CD8-positive, alpha-beta memory T cell (primary cell): ENCODE measurements around the gene CAMK2B. TPM values are rescaled to one million over a fixed set of nuclear protein-coding genes. Genes with fewer than 3 reads are reported as not detected.

ENCODE experiments used
- CTCF ChIA-PET: fragments of 350-600 bp; sonication (Branson Sonifier 250); formaldehyde crosslinking; loops from one replicate; lab custom pipeline; 2021; ENCODE audit warnings: antibody characterized with exemption; lab: Charles Lee
- POLR2A ChIA-PET: fragments of 350-600 bp; sonication (Branson Sonifier 250); formaldehyde crosslinking; loops from one replicate; lab custom pipeline; 2021; ENCODE audit warnings: antibody characterized with exemption; lab: Charles Lee
- DNase-seq, 5 donors: peaks; one replicate each; pipeline versions ENCODE4 v3.0.0 to v3.0.0-alpha.2; 2020 to 2022; ENCODE audit warnings: mixed read lengths in 1 of 5
- H3K27ac ChIP-seq: one replicate; pipeline ENCODE4 v1.7.0; 2013; ENCODE audit warnings: low read depth, mild to moderate bottlenecking, low read length, moderate library complexity
- H3K27me3 ChIP-seq: 2 replicates; pipeline ENCODE4 v1.7.0; 2013; ENCODE audit warnings: low read length, mild to moderate bottlenecking; ENCODE audit not compliant: insufficient read depth, poor library complexity, severe bottlenecking
- H3K36me3 ChIP-seq: 2 replicates; pipeline ENCODE4 v1.7.0; 2013; ENCODE audit warnings: mild to moderate bottlenecking, low read length, moderate library complexity; ENCODE audit not compliant: insufficient read depth
- H3K4me1 ChIP-seq: 2 replicates; pipeline ENCODE4 v1.7.0; 2013; ENCODE audit warnings: mild to moderate bottlenecking, low read length, moderate library complexity; ENCODE audit not compliant: insufficient read depth
- H3K4me3 ChIP-seq: 2 replicates; pipeline ENCODE4 v1.7.0; 2013; ENCODE audit warnings: mild to moderate bottlenecking, low read length
- H3K9me3 ChIP-seq: 2 replicates; pipeline ENCODE4 v1.7.0; 2013; ENCODE audit warnings: mild to moderate bottlenecking, low read length
- H3K27ac Mint-ChIP-seq, 8 donors: one replicate each; pipeline ENCODE4 v1.8.0; 2020 to 2021; ENCODE audit warnings: mixed read lengths in 8 of 8, mild to moderate bottlenecking in 6 of 8, inconsistent platforms in 3 of 8, moderate library complexity in 3 of 8
- H3K27me3 Mint-ChIP-seq, 2 donors: one replicate each; pipeline ENCODE4 v1.8.0; 2020 to 2021; ENCODE audit warnings: mixed read lengths in 2 of 2, mild to moderate bottlenecking in 1 of 2, moderate library complexity in 1 of 2
- H3K36me3 Mint-ChIP-seq, 3 donors: one replicate each; pipeline ENCODE4 v1.8.0; 2020 to 2021; ENCODE audit warnings: mixed read lengths in 3 of 3, inconsistent platforms in 1 of 3, mild to moderate bottlenecking in 1 of 3
- H3K4me1 Mint-ChIP-seq, 3 donors: one replicate each; pipeline ENCODE4 v1.8.0; 2020 to 2021; ENCODE audit warnings: mixed read lengths in 3 of 3, inconsistent platforms in 1 of 3, mild to moderate bottlenecking in 1 of 3
- H3K4me3 Mint-ChIP-seq, 7 donors: one replicate each; pipeline ENCODE4 v1.8.0; 2020 to 2021; ENCODE audit warnings: mixed read lengths in 7 of 7, mild to moderate bottlenecking in 6 of 7, moderate library complexity in 4 of 7, inconsistent platforms in 2 of 7
- H3K9me3 Mint-ChIP-seq, 5 donors: one replicate each; pipeline ENCODE4 v1.8.0; 2020 to 2022; ENCODE audit warnings: mixed read lengths in 5 of 5, mild to moderate bottlenecking in 3 of 5, moderate library complexity in 2 of 5, inconsistent platforms in 1 of 5
- polyA plus RNA-seq: library from polyadenylated mRNA; unstranded; fragments of 300-500 nt; fragmentation: Illumina TruSeq; gene quantifications from one replicate; pipeline ENCODE4 v1.2.3, GENCODE V29; 2021
- total RNA-seq, 2 experiments: library from RNA; stranded (reverse); gene quantifications; one replicate each; pipeline ENCODE4 v1.2.3, GENCODE V29; 2021

Gene CAMK2B
- total and polyA plus RNA-seq, 3 experiments from 2014 or later, result 0.42 to 0.90 TPM; not detected in 1

- no peaks in the 10 kb centered on the region for H3K36me3 ChIP-seq
- DNase-seq, result no peak
- ChIA-PET POLR2A (no interaction called here), CTCF (no interaction called here)
- no peaks in the 10 kb centered on the region for H3K9me3 Mint-ChIP-seq
- no peaks in the 10 kb centered on the region for H3K4me1 Mint-ChIP-seq
- H3K4me3 Mint-ChIP-seq, result no peak overlapping the region
- H3K36me3 Mint-ChIP-seq, result no peaks in the 10 kb centered on the region
- H3K27me3 ChIP-seq, result peaks cover 5% of the 10 kb centered on the region
- peaks cover 6 to 18% of the 10 kb centered on the region in 2 donors for H3K27me3 Mint-ChIP-seq
- H3K27ac Mint-ChIP-seq, result no peak overlapping the region
- H3K4me1 ChIP-seq, result no peaks in the 10 kb centered on the region
- no peaks in the 10 kb centered on the region for H3K9me3 ChIP-seq
- H3K27ac ChIP-seq, result no peak overlapping the region
- H3K4me3 ChIP-seq, result no peak overlapping the region
Observed at GRCh38 chr7:44188480-44189225, 136.7 kb downstream of the CAMK2B start.

GRCh38 chr7:44187636-44188416, 137.6 kb downstream of the CAMK2B start:
- peaks cover 5% of the 10 kb centered on the region for H3K27me3 ChIP-seq
- H3K27ac Mint-ChIP-seq, result no peak overlapping the region
- CTCF ChIA-PET, result no interaction called here
- H3K9me3 ChIP-seq, result no peaks in the 10 kb centered on the region
- peaks cover 0 to 4% (median 2%) of the 10 kb centered on the region in 5 donors for H3K9me3 Mint-ChIP-seq
- H3K27me3 Mint-ChIP-seq, result peaks cover 6 to 18% of the 10 kb centered on the region in 2 donors
- no peak for DNase-seq
- no peaks in the 10 kb centered on the region for H3K4me1 Mint-ChIP-seq
- H3K27ac ChIP-seq, result no peak overlapping the region
- POLR2A ChIA-PET, result no interaction called here
- no peaks in the 10 kb centered on the region for H3K4me1 ChIP-seq
- H3K4me3 ChIP-seq, result no peak overlapping the region
- no peak overlapping the region for H3K4me3 Mint-ChIP-seq
- peaks cover 0 to 3% (median 0%) of the 10 kb centered on the region in 3 donors for H3K36me3 Mint-ChIP-seq
- no peaks in the 10 kb centered on the region for H3K36me3 ChIP-seq

GRCh38 chr7:44186736-44187135, 138.7 kb downstream of the CAMK2B start:
- peaks cover 0 to 6% (median 2%) of the 10 kb centered on the region in 5 donors for H3K9me3 Mint-ChIP-seq
- ChIA-PET POLR2A (no interaction called here), CTCF (no interaction called here)
- no peak for DNase-seq
- Histone ChIP-seq H3K27ac (no peak overlapping the region), H3K27me3 (no peaks in the 10 kb centered on the region), H3K36me3 (no peaks in the 10 kb centered on the region), H3K4me1 (no peaks in the 10 kb centered on the region), H3K9me3 (no peaks in the 10 kb centered on the region), H3K4me3 (no peak overlapping the region)
- no peaks in the 10 kb centered on the region for H3K4me1 Mint-ChIP-seq
- H3K4me3 Mint-ChIP-seq, result no peak overlapping the region
- H3K27ac Mint-ChIP-seq, result peak overlapping the region in 1 of 8 donors; percentile 49
- peaks cover 2 to 12% of the 10 kb centered on the region in 2 donors for H3K27me3 Mint-ChIP-seq
- peaks cover 0 to 3% (median 0%) of the 10 kb centered on the region in 3 donors for H3K36me3 Mint-ChIP-seq

- Histone ChIP-seq H3K4me1 (no peaks in the 10 kb centered on the region), H3K4me3 (no peak overlapping the region), H3K27ac (no peak overlapping the region), H3K36me3 (no peaks in the 10 kb centered on the region), H3K9me3 (no peaks in the 10 kb centered on the region), H3K27me3 (no peaks in the 10 kb centered on the region)
- H3K4me1 Mint-ChIP-seq, result no peaks in the 10 kb centered on the region
- DNase-seq, result no peak
- peaks cover 3 to 18% of the 10 kb centered on the region in 2 donors for H3K27me3 Mint-ChIP-seq
- H3K27ac Mint-ChIP-seq, result no peak overlapping the region
- POLR2A ChIA-PET, result interaction anchor here (0.5 kb wide), 1 partner anchor 795 kb away, joined by 4 read pairs; no protein-coding TSS in a partner anchor
- H3K4me3 Mint-ChIP-seq, result no peak overlapping the region
- peaks cover 0 to 6% (median 3%) of the 10 kb centered on the region in 5 donors for H3K9me3 Mint-ChIP-seq
- H3K36me3 Mint-ChIP-seq, result peaks cover 0 to 3% (median 0%) of the 10 kb centered on the region in 3 donors
- CTCF ChIA-PET, result no interaction called here
Observed at GRCh38 chr7:44185729-44186128, 139.7 kb downstream of the CAMK2B start.

GRCh38 chr7:44184873-44185446, 140.4 kb downstream of the CAMK2B start:
- Histone ChIP-seq H3K4me3 (no peak overlapping the region), H3K27me3 (no peaks in the 10 kb centered on the region), H3K4me1 (no peaks in the 10 kb centered on the region), H3K27ac (no peak overlapping the region), H3K36me3 (no peaks in the 10 kb centered on the region), H3K9me3 (no peaks in the 10 kb centered on the region)
- ChIA-PET CTCF (no interaction called here), POLR2A (no interaction called here)
- Mint-ChIP-seq H3K4me3 (no peak overlapping the region), H3K27ac (peak overlapping the region in 1 of 8 donors; percentile 17), H3K4me1 (no peaks in the 10 kb centered on the region), H3K9me3 (peaks cover 0 to 6% (median 3%) of the 10 kb centered on the region in 5 donors), H3K36me3 (peaks cover 0 to 3% (median 0%) of the 10 kb centered on the region in 3 donors), H3K27me3 (peaks cover 5 to 22% of the 10 kb centered on the region in 2 donors)
- no peak for DNase-seq

- no peak overlapping the region for H3K27ac ChIP-seq
- POLR2A ChIA-PET, result no interaction called here
- no peaks in the 10 kb centered on the region for H3K9me3 ChIP-seq
- no peak for DNase-seq
- no peaks in the 10 kb centered on the region for H3K4me1 ChIP-seq
- peaks cover 0 to 3% (median 0%) of the 10 kb centered on the region in 3 donors for H3K36me3 Mint-ChIP-seq
- H3K4me3 Mint-ChIP-seq, result no peak overlapping the region
- CTCF ChIA-PET, result no interaction called here
- H3K9me3 Mint-ChIP-seq, result peaks cover 0 to 6% (median 3%) of the 10 kb centered on the region in 5 donors
- no peaks in the 10 kb centered on the region for H3K4me1 Mint-ChIP-seq
- no peaks in the 10 kb centered on the region for H3K27me3 ChIP-seq
- no peak overlapping the region for H3K27ac Mint-ChIP-seq
- H3K4me3 ChIP-seq, result no peak overlapping the region
- H3K36me3 ChIP-seq, result no peaks in the 10 kb centered on the region
- H3K27me3 Mint-ChIP-seq, result peaks cover 5 to 24% of the 10 kb centered on the region in 2 donors
Observed at GRCh38 chr7:44184206-44184872, 141.1 kb downstream of the CAMK2B start.

- Mint-ChIP-seq H3K36me3 (peaks cover 0 to 3% (median 0%) of the 10 kb centered on the region in 3 donors), H3K4me1 (no peaks in the 10 kb centered on the region), H3K27ac (no peak overlapping the region), H3K4me3 (no peak overlapping the region), H3K9me3 (peaks cover 0 to 6% (median 3%) of the 10 kb centered on the region in 5 donors), H3K27me3 (peaks cover 8 to 31% of the 10 kb centered on the region in 2 donors)
- Histone ChIP-seq H3K4me3 (no peak overlapping the region), H3K36me3 (no peaks in the 10 kb centered on the region), H3K9me3 (no peaks in the 10 kb centered on the region), H3K4me1 (no peaks in the 10 kb centered on the region), H3K27ac (no peak overlapping the region), H3K27me3 (no peaks in the 10 kb centered on the region)
- no peak for DNase-seq
- ChIA-PET POLR2A (no interaction called here), CTCF (no interaction called here)
Observed at GRCh38 chr7:44183386-44183785, 142.0 kb downstream of the CAMK2B start.
